Cardiac ventricle fibroblast (primary cell): ENCODE results near the gene ZCCHC8. TPM values are rescaled to one million over a fixed set of nuclear protein-coding genes. Genes with fewer than 3 reads are reported as not detected.

ENCODE experiments used
- total RNA-seq: library from RNA; depleted of rRNA; stranded (reverse); fragments of >200 nt; gene quantifications from 2 replicates; pipeline ENCODE4 v1.2.3, GENCODE V29; 2015

The ZCCHC8 gene
- total RNA-seq, result 7.4 and 7.6 TPM in 2 replicates

DNA sequence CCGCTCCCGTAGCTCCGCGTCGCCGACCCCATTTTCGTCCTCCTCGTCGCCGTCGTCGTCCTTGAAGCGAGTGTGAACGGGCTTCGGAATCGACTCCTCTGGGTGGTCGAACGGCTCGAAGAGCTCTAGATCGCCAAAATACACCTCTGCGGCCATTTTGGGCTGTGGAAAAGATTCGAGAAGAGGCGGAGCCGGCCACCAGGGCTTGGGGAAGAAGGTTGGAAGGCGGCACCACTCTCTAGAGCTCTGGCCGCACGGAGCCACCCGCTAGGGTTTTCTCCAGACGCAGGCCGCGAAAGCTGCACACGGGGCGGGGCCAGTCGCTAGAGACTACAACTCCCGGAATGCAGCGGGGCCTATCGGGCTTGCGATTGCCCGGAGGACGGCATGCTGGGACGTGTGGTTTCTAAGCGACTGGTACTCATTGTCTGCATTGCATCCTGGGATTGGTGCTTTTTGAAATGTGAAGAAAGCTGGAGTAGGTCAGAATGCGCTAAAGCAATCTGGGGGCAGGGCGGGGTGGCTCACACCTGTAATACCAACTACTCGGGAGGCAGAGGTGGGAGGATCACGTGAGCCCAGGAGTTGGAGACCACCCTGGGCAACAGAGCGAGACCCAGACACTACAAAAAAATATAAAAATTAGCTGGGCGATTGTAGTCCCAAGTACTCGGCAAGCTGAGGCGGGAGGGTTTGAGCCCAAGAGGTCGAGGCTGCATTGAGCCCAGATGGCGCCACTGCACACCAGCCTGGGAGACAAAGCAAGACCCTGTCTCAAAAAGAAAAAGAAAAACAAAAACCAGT is at the start of gene ZCCHC8:
ZCCHC8 (minus strand) TSS at position 248 of the 804 bp plus-strand sequence; CDS start at position 156, 92 bp downstream.

DNA sequence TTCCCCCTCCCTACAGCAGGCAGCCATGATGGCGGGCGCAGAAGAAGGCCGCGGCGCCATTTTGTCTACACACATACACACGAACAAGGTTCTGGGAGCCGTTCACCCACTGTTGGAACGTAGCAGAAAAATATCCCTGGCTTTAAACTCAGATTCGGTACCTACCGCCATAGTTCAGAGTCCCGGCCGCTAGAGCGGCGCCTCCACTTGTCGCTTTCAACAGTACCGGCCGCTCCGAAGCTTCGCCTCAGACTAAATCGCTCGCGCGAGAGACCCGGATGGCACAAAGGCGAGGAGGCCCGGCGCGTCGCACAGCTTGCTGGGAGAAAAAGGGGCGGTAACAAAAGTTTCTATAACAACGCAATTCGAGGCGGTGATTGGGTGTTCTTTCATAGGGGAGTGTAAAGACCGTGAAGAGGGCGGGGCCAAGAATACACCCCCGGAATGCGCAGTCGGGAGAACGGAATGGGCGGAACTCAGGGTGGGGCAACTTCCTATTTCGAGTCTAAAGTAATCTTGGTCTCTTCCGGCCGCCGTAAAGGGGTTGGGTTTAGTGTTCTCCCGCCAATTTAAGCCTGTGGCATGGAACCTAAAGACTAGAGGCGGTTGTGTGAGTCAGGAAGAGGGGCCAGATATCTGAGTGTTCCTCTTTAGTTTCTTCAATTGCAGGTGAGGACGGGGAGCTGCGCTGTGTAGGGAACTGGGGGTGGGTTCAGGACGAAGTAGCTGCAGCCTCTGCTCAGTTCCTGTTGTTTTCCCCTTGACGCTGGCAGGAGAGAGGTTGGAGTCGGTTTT is 26.1 kb upstream of the ZCCHC8 start, which contains the start of the genes KNTC1 and RSRC2:
KNTC1 (plus strand) TSS at position 567 of the 795 bp plus-strand sequence. CDS start 2,815 bp downstream, outside the sequence.
RSRC2 (minus strand) TSS at position 254 of the 795 bp plus-strand sequence; CDS start at position 171, 83 bp downstream.

DNA sequence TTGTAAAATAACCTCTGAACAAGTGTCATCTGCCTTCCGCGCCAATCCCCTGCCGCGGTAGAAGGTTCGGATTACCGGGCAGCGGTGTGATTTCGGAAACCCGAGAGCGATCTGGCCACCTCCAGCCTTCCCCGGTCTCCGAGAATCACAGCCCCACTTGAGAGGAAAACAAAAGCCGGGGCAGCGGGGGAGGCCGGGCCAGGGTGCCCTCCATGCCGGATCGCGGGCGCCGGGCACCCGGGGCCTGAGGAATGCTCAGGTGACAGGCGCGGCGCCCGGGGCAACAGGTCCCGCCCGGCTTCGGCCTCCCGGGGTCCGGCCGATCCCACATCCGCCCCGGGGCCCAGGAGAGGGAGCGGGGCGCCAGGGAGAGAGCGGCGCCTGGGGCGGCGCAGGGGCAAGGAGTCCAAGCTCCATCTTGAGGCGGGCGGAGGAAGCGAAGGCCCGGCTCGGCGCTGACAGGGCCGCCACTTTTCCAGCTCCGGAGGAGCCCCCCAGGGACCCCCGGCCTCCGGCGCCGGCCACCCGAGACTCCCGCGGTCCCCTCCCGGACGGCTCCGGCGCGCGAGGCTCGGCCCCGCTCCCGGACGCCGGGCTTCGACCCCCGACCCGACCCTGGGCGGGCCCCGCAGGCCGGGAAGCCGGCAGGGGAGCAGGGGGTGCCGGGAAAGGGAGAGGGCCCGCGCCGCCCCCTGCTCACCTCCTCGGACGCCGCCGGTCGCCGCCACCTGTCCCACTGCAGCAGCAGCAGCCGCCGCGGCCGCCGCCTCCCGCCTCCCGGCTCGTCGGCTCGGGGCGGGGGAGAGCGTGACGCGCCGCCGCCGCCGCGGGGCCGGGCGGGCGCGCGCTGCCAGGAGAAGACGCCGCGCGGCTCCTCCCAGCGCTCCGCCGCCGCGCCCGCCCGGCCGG is 78.7 kb downstream of the ZCCHC8 start, which contains the start of gene CLIP1:
CLIP1 (minus strand) TSS at position 849 of the 909 bp plus-strand sequence. CDS start 42,217 bp downstream, outside the sequence.

Other genes with a start within 250 kb of the ZCCHC8 start
- 12.0 and 13.2 TPM in 2 replicates for gene VPS33A, start 234.4 kb downstream of the ZCCHC8 start, total RNA-seq
- 21.5 and 28.3 TPM in 2 replicates for gene CLIP1, start 78.3 kb downstream of the ZCCHC8 start, total RNA-seq
- gene RSRC2, start 26.0 kb upstream of the ZCCHC8 start, total RNA-seq, result 20.8 and 26.5 TPM in 2 replicates
- 3.9 and 4.5 TPM in 2 replicates for gene KNTC1, start 26.3 kb upstream of the ZCCHC8 start, total RNA-seq
- not detected in 2 replicates for gene HCAR2, start 202.4 kb upstream of the ZCCHC8 start, total RNA-seq
- not detected in 2 replicates for gene HCAR3, start 215.9 kb upstream of the ZCCHC8 start, total RNA-seq
- 0.78 and 1.6 TPM in 2 replicates for gene HCAR1, start 229.9 kb upstream of the ZCCHC8 start, total RNA-seq